Kidney (tissue), 14 donors: ENCODE data around the gene FOXK1. TPM values are rescaled to one million over a fixed set of nuclear protein-coding genes. Genes with fewer than 3 reads are reported as not detected.
"Not testable (repeated sequence)": the region's sequence is repeated elsewhere in the genome, so short reads cannot be mapped to it uniquely, and the experiment has no call there.

Source experiments
- DNase-seq, 5 donors: peaks; one replicate each; pipeline ENCODE4 v3.0.0-alpha.2; 2013 to 2020
- FAIRE-seq: peaks from 2 replicates; lab custom pipeline; 2012; peaks lifted over from hg19 to GRCh38; lab: Jason Lieb, UNC
- H3K27ac ChIP-seq, 2 donors: one replicate each; pipeline ENCODE4 v1.7.0; 2013; ENCODE audit warnings: low read depth in 2 of 2, low read length in 2 of 2, inconsistent platforms in 1 of 2
- H3K27me3 ChIP-seq: one replicate; pipeline ENCODE4 v1.7.1; 2013; ENCODE audit warnings: low read length, inconsistent platforms; ENCODE audit not compliant: control insufficient read depth, insufficient read depth
- H3K36me3 ChIP-seq, 3 donors: one replicate each; pipeline versions ENCODE4 v1.7.0 to v1.7.1; 2013; ENCODE audit warnings: low read length in 3 of 3, control low read depth in 1 of 3, inconsistent platforms in 1 of 3; ENCODE audit not compliant: insufficient read depth in 3 of 3, control insufficient read depth in 2 of 3
- H3K4me1 ChIP-seq, 3 donors: one replicate each; pipeline versions ENCODE4 v1.7.0 to v1.7.1; 2013; ENCODE audit warnings: low read length in 3 of 3, inconsistent platforms in 1 of 3, low read depth in 1 of 3; ENCODE audit not compliant: control insufficient read depth in 2 of 3, insufficient read depth in 2 of 3
- H3K4me3 ChIP-seq, 3 donors: one replicate each; pipeline versions ENCODE4 v1.7.0 to v1.8.1; 2013; ENCODE audit warnings: low read length in 3 of 3, control low read depth in 1 of 3, inconsistent platforms in 1 of 3
- H3K9ac ChIP-seq, 3 donors: one replicate each; pipeline versions ENCODE4 v1.7.0 to v1.7.1; 2013; ENCODE audit warnings: low read length in 3 of 3, control low read depth in 1 of 3, inconsistent platforms in 1 of 3
- H3K9me3 ChIP-seq, 3 donors: one replicate each; pipeline versions ENCODE4 v1.7.0 to v1.7.1; 2013; ENCODE audit warnings: low read length in 3 of 3, control low read depth in 1 of 3, inconsistent platforms in 1 of 3; ENCODE audit not compliant: control insufficient read depth in 2 of 3, insufficient read depth in 1 of 3
- CTCF ChIP-seq: IDR thresholded peaks from 3 replicates; pipeline ENCODE4 v1.5.1; 2012; ENCODE audit warnings: mild to moderate bottlenecking, moderate library complexity, borderline replicate concordance; ENCODE audit not compliant: insufficient read depth; ENCODE audit errors: extremely low read depth
- intact Hi-C: fragments of 100-400 bp; cut with DNase I; formaldehyde crosslinking; loops from one replicate; pipeline ENCODE4 v1.11.1; 2022
- polyA plus RNA-seq: library from polyadenylated mRNA; stranded (reverse); fragments of 350-450 nt; fragmentation: Illumina TruSeq; extraction: RNeasy Lipid Tissue Mini Kit (QIAGEN cat#74804); gene quantifications from one replicate; pipeline ENCODE4 v1.2.3, GENCODE V29; 2014; ENCODE audit warnings: low read depth, low replicate concordance; ENCODE audit not compliant: insufficient read depth
- total RNA-seq: library from RNA; stranded (reverse); fragmentation: NEBNext Ultra II Directional; extraction: Animal tissue kit (Norgen Biotek cat#: 25700); gene quantifications from one replicate; pipeline ENCODE4 v1.2.1, GENCODE V29; 2021
- donor health status: control.
- donor health status: control.
- donor health status: control.
- donor health status: control.
- donor health status: control.
- donor health status: DM: yes; HTN: yes; CAD: no.
- donor health status: Normal renal cell carcinoma (clear cell type).

Gene FOXK1
- total and polyA plus RNA-seq, 2 donors from 2014 or later, result 3.9 to 44.2 TPM

- Histone ChIP-seq H3K27me3 (no peaks in the 10 kb centered on the region), H3K9me3 (no peaks in the 10 kb centered on the region), H3K27ac (no peak overlapping the region), H3K36me3 (no peaks in the 10 kb centered on the region), H3K9ac (no peak overlapping the region), H3K4me3 (no peak overlapping the region), H3K4me1 (no peaks in the 10 kb centered on the region)
- FAIRE-seq (no peak), DNase-seq (no peak)
- intact Hi-C loops, result no loop called here
- no peak for TF ChIP-seq CTCF
Measured at GRCh38 chr7:4800926-4801838, 119.1 kb downstream of the FOXK1 start.

GRCh38 chr7:4801839-4802231 is 119.7 kb downstream of the FOXK1 start:
- Histone ChIP-seq H3K9ac (no peak overlapping the region), H3K36me3 (no peaks in the 10 kb centered on the region), H3K4me3 (no peak overlapping the region), H3K9me3 (no peaks in the 10 kb centered on the region), H3K27me3 (no peaks in the 10 kb centered on the region), H3K27ac (no peak overlapping the region), H3K4me1 (no peaks in the 10 kb centered on the region)
- no peak for DNase-seq
- no peak for TF ChIP-seq CTCF
- no peak for FAIRE-seq
- intact Hi-C loops, result no loop called here

- H3K27me3 ChIP-seq, FAIRE-seq, H3K27ac ChIP-seq, H3K4me3 ChIP-seq, H3K9ac ChIP-seq, H3K4me1 ChIP-seq, intact Hi-C loops, H3K9me3 ChIP-seq, H3K36me3 ChIP-seq: not testable (repeated sequence)
- peak in 1 of 5 donors; percentile 43 for DNase-seq
Measured at GRCh38 chr7:4802577-4802976, 120.5 kb downstream of the FOXK1 start.

GRCh38 chr7:4803397-4804241 is 121.5 kb downstream of the FOXK1 start:
- no peak for TF ChIP-seq CTCF
- no peak for FAIRE-seq

More at GRCh38 chr7:4803397-4804241, 121.5 kb downstream of the FOXK1 start:
- Histone ChIP-seq H3K27ac (no peak overlapping the region), H3K36me3 (no peaks in the 10 kb centered on the region), H3K4me3 (no peak overlapping the region), H3K9ac (no peak overlapping the region), H3K9me3 (no peaks in the 10 kb centered on the region), H3K4me1 (no peaks in the 10 kb centered on the region), H3K27me3 (no peaks in the 10 kb centered on the region)
- DNase-seq, result peak in 4 of 5 donors; percentile 65 to 76 (median 68)
- intact Hi-C loops, result no loop called here
